B cell (primary cell): ENCODE measurements around the gene ZFAND2A. TPM values are rescaled to one million over a fixed set of nuclear protein-coding genes. Genes with fewer than 3 reads are reported as not detected.
A peak's percentile ranks its signal among the peaks of the same experiment; 100 is the strongest.

Experiments
- ATAC-seq: fragments of 200-7000 bp; cut with Tn5 transposase; one replicate; pipeline ENCODE4 v1.10.0; 2021; ENCODE audit warnings: low read depth, mild to moderate bottlenecking, moderate number of reproducible peaks, moderate library complexity
- CTCF ChIA-PET: fragments of 350-600 bp; sonication (Branson Sonifier 250); formaldehyde crosslinking; loops from one replicate; lab custom pipeline; 2021; ENCODE audit warnings: antibody characterized with exemption, inconsistent platforms; lab: Charles Lee
- POLR2A ChIA-PET: fragments of 350-600 bp; sonication (Branson Sonifier 250); formaldehyde crosslinking; loops from one replicate; lab custom pipeline; 2021; ENCODE audit warnings: antibody characterized with exemption; lab: Charles Lee
- DNase-seq: peaks from one replicate; pipeline ENCODE4 v3.0.0; 2013
- H2AFZ ChIP-seq: 2 replicates; pipeline ENCODE4 v1.6.1; 2012; ENCODE audit warnings: mild to moderate bottlenecking, low read depth, low read length; ENCODE audit not compliant: insufficient read depth, poor library complexity, severe bottlenecking
- H3K27ac ChIP-seq, 2 donors: 1 replicate in 1 of 2; 2 replicates in 1 of 2; pipeline ENCODE4 v1.5.1; 2012 to 2013; ENCODE audit warnings: low read length in 2 of 2, mild to moderate bottlenecking in 2 of 2, moderate library complexity in 1 of 2
- H3K27me3 ChIP-seq, 4 experiments: fragments of 200-600 bp in 1 of 4; sonication (generic) in 1 of 4; replicated peaks in 1 of 4; 1 replicate in 2 of 4; 2 replicates in 2 of 4; pipeline versions ENCODE4 v1.6.1 to v1.7.0; 2013 to 2016; ENCODE audit warnings: low read length in 3 of 4, mild to moderate bottlenecking in 2 of 4, mixed read lengths in 1 of 4, moderate library complexity in 1 of 4; ENCODE audit not compliant: insufficient read depth in 4 of 4, control insufficient read depth in 3 of 4; ENCODE audit errors: control extremely low read depth in 1 of 4
- H3K36me3 ChIP-seq, 2 experiments: replicated peaks in 1 of 2; 1 replicate in 1 of 2; 2 replicates in 1 of 2; pipeline versions ENCODE4 v1.6.1 to v1.7.1; 2013; ENCODE audit warnings: low read length in 1 of 2; ENCODE audit not compliant: insufficient read depth in 2 of 2, control insufficient read depth in 1 of 2; ENCODE audit errors: control extremely low read depth in 1 of 2, extremely low read depth in 1 of 2
- H3K4me1 ChIP-seq, 2 donors: fragments of 200-600 bp in 1 of 2; sonication (generic) in 1 of 2; 1 replicate in 1 of 2; 2 replicates in 1 of 2; pipeline versions ENCODE4 v1.5.1 to v1.6.1; 2013 to 2017; ENCODE audit warnings: low read length in 2 of 2; ENCODE audit not compliant: control insufficient read depth in 2 of 2, insufficient read depth in 2 of 2
- H3K4me2 ChIP-seq: replicated peaks from 2 replicates; pipeline ENCODE3; 2012; ENCODE audit warnings: mild to moderate bottlenecking, low read depth, low read length; ENCODE audit not compliant: poor library complexity, severe bottlenecking
- H3K4me3 ChIP-seq, 5 experiments: fragments of 200-600 bp in 1 of 5; sonication (generic) in 1 of 5; 1 replicate in 3 of 5; 2 replicates in 2 of 5; pipeline versions ENCODE4 v1.5.1 to v1.7.0; 2011 to 2016; ENCODE audit warnings: low read length in 4 of 5, mild to moderate bottlenecking in 4 of 5, low read depth in 2 of 5, control low read depth in 1 of 5, moderate library complexity in 1 of 5; ENCODE audit not compliant: insufficient read depth in 1 of 5; ENCODE audit errors: control extremely low read depth in 1 of 5, extremely low read depth in 1 of 5
- H3K79me2 ChIP-seq: fragments of 200-600 bp; sonication (generic); one replicate; pipeline ENCODE4 v1.6.0; 2016; ENCODE audit warnings: low read length; ENCODE audit not compliant: control insufficient read depth, insufficient read depth
- H3K9ac ChIP-seq: fragments of 200-600 bp; sonication (generic); 2 replicates; pipeline ENCODE4 v1.6.1; 2017; ENCODE audit warnings: mild to moderate bottlenecking, low read length, moderate library complexity
- H3K9me3 ChIP-seq, 3 donors: one replicate each; pipeline versions ENCODE4 v1.6.1 to v1.7.1; 2013; ENCODE audit warnings: low read length in 2 of 3; ENCODE audit not compliant: control insufficient read depth in 2 of 3, insufficient read depth in 1 of 3; ENCODE audit errors: control extremely low read depth in 1 of 3
- H4K20me1 ChIP-seq: 2 replicates; pipeline ENCODE4 v1.6.0; 2012; ENCODE audit warnings: mild to moderate bottlenecking, low read length; ENCODE audit not compliant: insufficient read depth, control insufficient read depth, poor library complexity, severe bottlenecking
- H3K27ac Mint-ChIP-seq: one replicate; pipeline ENCODE4 v1.8.0; 2021; ENCODE audit warnings: mixed read lengths
- H3K27me3 Mint-ChIP-seq: one replicate; pipeline ENCODE4 v1.8.0; 2021; ENCODE audit warnings: mixed read lengths
- H3K4me1 Mint-ChIP-seq: one replicate; pipeline ENCODE4 v1.8.0; 2021; ENCODE audit warnings: mixed read lengths
- H3K4me3 Mint-ChIP-seq: one replicate; pipeline ENCODE4 v1.8.0; 2021; ENCODE audit warnings: mixed read lengths
- H3K9me3 Mint-ChIP-seq: one replicate; pipeline ENCODE4 v1.8.0; 2022; ENCODE audit warnings: mixed read lengths; ENCODE audit not compliant: insufficient read depth
- CTCF ChIP-seq: fragments of 200-600 bp; IDR thresholded peaks from one replicate; pipeline ENCODE4 v1.8.0; 2022; ENCODE audit warnings: antibody characterized with exemption, mild to moderate bottlenecking
- EZH2 ChIP-seq: IDR thresholded peaks from 2 replicates; pipeline ENCODE4 v1.6.1; 2012; ENCODE audit warnings: borderline replicate concordance, low read depth, mild to moderate bottlenecking, moderate library complexity, low read length; ENCODE audit not compliant: insufficient read depth, poor library complexity, severe bottlenecking
- WGBS: methylation state at CpG from one replicate; pipeline ENCODE4 v1.1.5; 2013; ENCODE audit warnings: missing lambda C conversion rate; ENCODE audit not compliant: insufficient coverage; 5-methylcytosine and 5-hydroxymethylcytosine counted together
- intact Hi-C: fragments of 100-400 bp; cut with micrococcal nuclease; formaldehyde crosslinking; loops from one replicate; pipeline ENCODE4 v1.10.0; 2022
- polyA plus RNA-seq: library from polyadenylated mRNA; depleted of rRNA; stranded (reverse); fragments of >200 nt; gene quantifications from 2 replicates; pipeline ENCODE4 v1.2.3, GENCODE V29; 2012
- total RNA-seq, 2 donors: library from RNA; stranded (reverse); fragments of 120-200 nt in 1 of 2; gene quantifications; 1 replicate in 1 of 2; 2 replicates in 1 of 2; pipeline versions ENCODE4 v1.2.3 to v1.2.4, GENCODE V29; 2013 to 2022

ZFAND2A gene
- total and polyA plus RNA-seq, 2 donors (not counting 1 experiment from before 2014, with no cell fraction given): 26.7 to 113 TPM

GRCh38 chr7:1140476-1141104 is 19.4 kb downstream of the ZFAND2A start:
- intact Hi-C loops: loop anchor here (1.0 to 5.0 kb wide), 8 partner anchors 20 to 353 kb away; partner anchors contain the start of genes GET4 and ZFAND2A
- Mint-ChIP-seq H3K27ac (peak overlapping the region; percentile 64), H3K4me1 (peaks cover 50% of the 10 kb centered on the region), H3K9me3 (no peaks in the 10 kb centered on the region), H3K4me3 (peak overlapping the region; percentile 38), H3K27me3 (no peaks in the 10 kb centered on the region)
- peaks cover 9% of the 10 kb centered on the region for H3K79me2 ChIP-seq
- peaks cover 28 to 51% of the 10 kb centered on the region in 2 donors for H3K4me1 ChIP-seq
- DNase-seq: peak; percentile 81
- peak overlapping the region; percentile 45 for H2AFZ ChIP-seq
- no peak overlapping the region for H3K9ac ChIP-seq
- peak; percentile 26 for ATAC-seq
- POLR2A ChIA-PET: interaction anchor here (0.7 to 1.1 kb wide), 2 partner anchors 137 to 146 kb away, joined by 3 to 5 read pairs; no protein-coding TSS in a partner anchor
- no peak for TF ChIP-seq EZH2
- TF ChIP-seq CTCF: no peak
- no peaks in the 10 kb centered on the region for H3K27me3 ChIP-seq
- peak overlapping the region; percentile 82 to 96 for H3K27ac ChIP-seq
- no peak overlapping the region for H3K4me3 ChIP-seq
- peak overlapping the region; percentile 59 for H3K4me2 ChIP-seq
- H3K36me3 ChIP-seq: no peaks in the 10 kb centered on the region
- H4K20me1 ChIP-seq: no peaks in the 10 kb centered on the region
- CTCF ChIA-PET: interaction anchor here (0.8 to 5.1 kb wide), 6 partner anchors 21 to 146 kb away, joined by 3 to 84 read pairs (median 12); no protein-coding TSS in a partner anchor
- H3K9me3 ChIP-seq: no peaks in the 10 kb centered on the region
- 83% methylated on average over 1 of the region's 4 CpGs for WGBS
